GM12891 (cell line): ENCODE results near the gene CSTPP1.

Experiments
- POLR2A ChIP-seq: IDR thresholded peaks from 2 replicates; pipeline ENCODE4 v1.6.1; 2011; ENCODE audit warnings: low read depth, low read length, control low read depth
- TAF1 ChIP-seq: IDR thresholded peaks from 2 replicates; pipeline ENCODE4 v1.6.1; 2011; ENCODE audit warnings: low read depth, low read length, control low read depth

DNA sequence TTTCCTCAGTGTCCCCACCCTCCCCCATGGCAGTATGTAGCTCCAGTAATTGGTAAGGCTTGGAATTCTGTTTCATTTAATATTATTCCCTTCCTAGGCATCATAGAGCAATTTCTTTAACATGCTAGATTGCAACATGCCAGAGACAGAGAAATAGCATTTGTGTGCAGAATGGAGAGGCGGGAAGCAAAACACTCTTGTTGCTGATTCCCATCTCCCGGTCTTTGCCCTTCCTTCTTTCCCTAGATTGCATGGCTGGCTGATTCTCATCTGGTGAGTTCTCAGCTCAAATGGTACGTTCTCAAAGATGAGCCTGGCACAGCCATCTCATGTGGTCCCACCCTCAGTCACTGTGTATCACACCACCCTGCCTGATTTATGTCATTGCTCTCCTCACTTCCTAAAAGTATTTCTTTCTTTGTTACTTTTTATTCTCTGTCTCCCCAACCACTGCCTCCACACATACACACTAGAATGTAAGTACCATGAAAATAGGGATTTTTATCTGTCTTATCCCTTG, 173.2 kb downstream of the CSTPP1 start:
- TF ChIP-seq POLR2A: no peak
- no peak for TF ChIP-seq TAF1
